Measurements from ENCODE around the gene PER3. TPM values are rescaled to one million over a fixed set of nuclear protein-coding genes. Genes with fewer than 3 reads are reported as not detected.
A peak's percentile ranks its signal among the peaks of the same experiment; 100 is the strongest.

Gene PER3
- total RNA-seq, 1 experiment from 2014 or later, result 4.3 TPM

GRCh38 chr1:7777591-7777990 lies 6.5 kb upstream of the PER3 start:
- Histone ChIP-seq H3K9ac (ENCODE audit: low read length) (no peak overlapping the region), H3K27me3 (ENCODE audit: low read length) (no peaks in the 10 kb centered on the region), H3K36me3 (ENCODE audit: low read depth, low read length) (peaks cover 22% of the 10 kb centered on the region; the same call in 1 of the 2 replicates), H3K27ac (ENCODE audit: low read length) (no peak overlapping the region), H3K4me3 (ENCODE audit: low read length) (no peak overlapping the region), H3K9me2 (replicated peaks; ENCODE audit: low read length) (no peaks in the 10 kb centered on the region), H3K4me2 (ENCODE audit: low read length) (no peak overlapping the region), H3K9me3 (ENCODE audit: low read length) (no peaks in the 10 kb centered on the region), H3F3A (ENCODE audit: low read length, unreplicated experiment) (no peaks in the 10 kb centered on the region), H4K20me1 (ENCODE audit: low read length) (0 out of 2 replicates have a peak, but pooled peaks cover 3% of the 10 kb centered on the region), H2AFZ (ENCODE audit: low read length) (no peak overlapping the region), H3K4me1 (ENCODE audit: insufficient read depth, low read length) (no peaks in the 10 kb centered on the region), H3K79me2 (ENCODE audit: low read length) (peaks cover 33% of the 10 kb centered on the region)
- DNase-seq (no peak), ATAC-seq (no peak)
- TF ChIP-seq EZH2phosphoT487 (IDR thresholded peaks at IDR 0.05; ENCODE audit: borderline replicate concordance, low read length) (no peak), CTCF (conservative IDR thresholded peaks at IDR 0.05; ENCODE audit: low read depth, low read length) (no peak), EZH2 (IDR thresholded peaks at IDR 0.05; ENCODE audit: low read length, unreplicated experiment) (no peak)
- intact Hi-C loops (cut with micrococcal nuclease), result no loop called here
- BruUV-seq (replicated peaks), result no TSS peak
- ChIA-PET CTCF (no interaction called here), POLR2A (ENCODE audit: unreplicated experiment) (no interaction called here)

- DNase-seq, result no peak
- Histone ChIP-seq H3K9me3 (ENCODE audit: low read length) (no peaks in the 10 kb centered on the region), H2AFZ (ENCODE audit: low read length) (no peak overlapping the region), H4K20me1 (ENCODE audit: low read length) (0 out of 2 replicates have a peak, but pooled peaks cover 3% of the 10 kb centered on the region), H3K4me3 (ENCODE audit: low read length) (no peak overlapping the region), H3K79me2 (ENCODE audit: low read length) (peaks cover 28% of the 10 kb centered on the region), H3F3A (ENCODE audit: low read length, unreplicated experiment) (no peaks in the 10 kb centered on the region), H3K9me2 (replicated peaks; ENCODE audit: low read length) (no peaks in the 10 kb centered on the region), H3K27me3 (ENCODE audit: low read length) (no peaks in the 10 kb centered on the region), H3K4me2 (ENCODE audit: low read length) (no peak overlapping the region), H3K36me3 (ENCODE audit: low read depth, low read length) (peaks cover 22% of the 10 kb centered on the region; the same call in 1 of the 2 replicates), H3K4me1 (ENCODE audit: insufficient read depth, low read length) (no peaks in the 10 kb centered on the region), H3K9ac (ENCODE audit: low read length) (no peak overlapping the region), H3K27ac (ENCODE audit: low read length) (no peak overlapping the region)
- intact Hi-C loops (cut with micrococcal nuclease), result no loop called here
- TF ChIP-seq EZH2phosphoT487 (IDR thresholded peaks at IDR 0.05; ENCODE audit: borderline replicate concordance, low read length) (no peak), CTCF (conservative IDR thresholded peaks at IDR 0.05; ENCODE audit: low read depth, low read length) (no peak), EZH2 (IDR thresholded peaks at IDR 0.05; ENCODE audit: low read length, unreplicated experiment) (no peak)
- ChIA-PET POLR2A (ENCODE audit: unreplicated experiment) (no interaction called here), CTCF (no interaction called here)
- no peak for ATAC-seq
- BruUV-seq (replicated peaks), result no TSS peak
Observed at GRCh38 chr1:7778133-7778628, 5.9 kb upstream of the PER3 start.

GRCh38 chr1:7780976-7781375 lies 3.1 kb upstream of the PER3 start:
- Histone ChIP-seq H3K9me3 (ENCODE audit: low read length) (no peaks in the 10 kb centered on the region), H3F3A (ENCODE audit: low read length, unreplicated experiment) (no peaks in the 10 kb centered on the region), H3K4me2 (ENCODE audit: low read length) (no peak overlapping the region), H3K4me3 (ENCODE audit: low read length) (no peak overlapping the region), H3K9me2 (replicated peaks; ENCODE audit: low read length) (no peaks in the 10 kb centered on the region), H2AFZ (ENCODE audit: low read length) (no peak overlapping the region), H3K9ac (ENCODE audit: low read length) (no peak overlapping the region), H3K4me1 (ENCODE audit: insufficient read depth, low read length) (peaks cover 7% of the 10 kb centered on the region; the same call in 1 of the 2 replicates), H3K27me3 (ENCODE audit: low read length) (no peaks in the 10 kb centered on the region), H3K79me2 (ENCODE audit: low read length) (peaks cover 3% of the 10 kb centered on the region; the same call in 1 of the 2 replicates), H3K27ac (ENCODE audit: low read length) (no peak overlapping the region), H3K36me3 (ENCODE audit: low read depth, low read length) (peaks cover 15% of the 10 kb centered on the region; the same call in 1 of the 2 replicates), H4K20me1 (ENCODE audit: low read length) (no peaks in the 10 kb centered on the region)
- no peak for ATAC-seq
- TF ChIP-seq CTCF (conservative IDR thresholded peaks at IDR 0.05; ENCODE audit: low read depth, low read length), result no peak
- no peak for TF ChIP-seq EZH2 (IDR thresholded peaks at IDR 0.05; ENCODE audit: low read length, unreplicated experiment)
- no peak for TF ChIP-seq EZH2phosphoT487 (IDR thresholded peaks at IDR 0.05; ENCODE audit: borderline replicate concordance, low read length)
- POLR2A ChIA-PET (ENCODE audit: unreplicated experiment), result interaction anchor here (0.6 kb wide), 1 partner anchor 51 kb away, joined by 3 read pairs; no protein-coding TSS in a partner anchor
- BruUV-seq (replicated peaks), result TSS peak; percentile 2
- CTCF ChIA-PET, result no interaction called here
- intact Hi-C loops (cut with micrococcal nuclease), result no loop called here
- no peak for DNase-seq

Data from PC-3 (cell line).